NCI-H2081 (cell line): ENCODE measurements around the gene CADPS.
"Not testable (repeated sequence)": the region's sequence is repeated elsewhere in the genome, so short reads cannot be mapped to it uniquely, and the experiment has no call there.

ENCODE experiments used
- DNase-seq, 2 experiments: peaks; one replicate each; lab custom pipeline; 2025; lab: John Stamatoyannopoulos, UW

Gene CADPS

GRCh38 chr3:62592408-62592807, 282.8 kb downstream of the CADPS start:
- no peak for DNase-seq

GRCh38 chr3:62589078-62589477, 286.1 kb downstream of the CADPS start:
- DNase-seq = no peak

GRCh38 chr3:62587579-62588031, 287.6 kb downstream of the CADPS start:
- DNase-seq = no peak

- no peak for DNase-seq
Observed at GRCh38 chr3:62587169-62587568, 288.0 kb downstream of the CADPS start.

- DNase-seq = no peak
Observed at GRCh38 chr3:62586356-62586755, 288.9 kb downstream of the CADPS start.

GRCh38 chr3:62585861-62586260, 289.4 kb downstream of the CADPS start:
- no peak for DNase-seq

GRCh38 chr3:62584636-62585035, 290.6 kb downstream of the CADPS start:
- DNase-seq = no peak

GRCh38 chr3:62582495-62583172, 292.6 kb downstream of the CADPS start:
- peak in 1 of 2 experiments; percentile 1 for DNase-seq

GRCh38 chr3:62580485-62580884, 294.7 kb downstream of the CADPS start:
- DNase-seq = not testable (repeated sequence)

GRCh38 chr3:62577153-62577552, 298.1 kb downstream of the CADPS start:
- no peak for DNase-seq

GRCh38 chr3:62574266-62574898, 300.8 kb downstream of the CADPS start:
- DNase-seq = no peak

GRCh38 chr3:62571916-62572315, 303.3 kb downstream of the CADPS start:
- DNase-seq = no peak

- no peak for DNase-seq
Observed at GRCh38 chr3:62570888-62571287, 304.3 kb downstream of the CADPS start.

GRCh38 chr3:62569609-62570008, 305.6 kb downstream of the CADPS start:
- DNase-seq = no peak

GRCh38 chr3:62567097-62568021, 307.9 kb downstream of the CADPS start:
- DNase-seq = no peak

- DNase-seq = no peak
Observed at GRCh38 chr3:62566022-62566557, 309.1 kb downstream of the CADPS start.

GRCh38 chr3:62562596-62562995, 312.6 kb downstream of the CADPS start:
- DNase-seq = no peak

- no peak for DNase-seq
Observed at GRCh38 chr3:62562017-62562416, 313.2 kb downstream of the CADPS start.

GRCh38 chr3:62559831-62560445, 315.3 kb downstream of the CADPS start:
- DNase-seq = no peak

- DNase-seq = peak; percentile 4 to 18
Observed at GRCh38 chr3:62558549-62559112, 316.6 kb downstream of the CADPS start.

- DNase-seq = no peak
Observed at GRCh38 chr3:62557983-62558382, 317.2 kb downstream of the CADPS start.

- DNase-seq = no peak
Observed at GRCh38 chr3:62557450-62557849, 317.8 kb downstream of the CADPS start.
